Measurements from ENCODE around the gene MIA2.

- no peak for TF ChIP-seq MEF2D (tag; conservative IDR thresholded peaks at IDR 0.05; ENCODE audit: low read depth)
- TF ChIP-seq HSF4 (CRISPR knock-in tag; IDR thresholded peaks at IDR 0.05; ENCODE audit: borderline replicate concordance): no peak
- TF ChIP-seq SMARCB1 (IDR thresholded peaks at IDR 0.05; ENCODE audit: insufficient read length, low read depth): no peak
Measured at GRCh38 chr14:39370415-39370814, 136.7 kb downstream of the MIA2 start.
